Smooth muscle cell (in vitro differentiated cells): ENCODE data around the gene UVRAG. TPM values are rescaled to one million over a fixed set of nuclear protein-coding genes. Genes with fewer than 3 reads are reported as not detected.

Source experiments
- DNase-seq: peaks from one replicate; lab custom pipeline; 2025; ENCODE audit not compliant: unreplicated experiment; lab: John Stamatoyannopoulos, UW
- H2AFZ ChIP-seq: fragments of 200-600 bp; sonication (generic); 2 replicates; pipeline ENCODE4 v1.6.0; 2016; ENCODE audit warnings: antibody characterized with exemption, low read depth, mild to moderate bottlenecking
- H3F3A ChIP-seq: fragments of 200-600 bp; sonication (generic); 2 replicates; pipeline ENCODE4 v1.6.0; 2017; ENCODE audit warnings: antibody characterized with exemption, low read depth
- H3K27ac ChIP-seq: fragments of 200-600 bp; sonication (generic); 2 replicates; pipeline ENCODE4 v1.5.1; 2016; ENCODE audit warnings: low read depth, mild to moderate bottlenecking
- H3K27me3 ChIP-seq: fragments of 200-600 bp; sonication (generic); 2 replicates; pipeline ENCODE4 v1.6.1; 2016; ENCODE audit warnings: low read depth, mild to moderate bottlenecking
- H3K36me3 ChIP-seq: fragments of 200-600 bp; sonication (generic); 2 replicates; pipeline ENCODE4 v1.5.1; 2016; ENCODE audit warnings: low read depth
- H3K4me1 ChIP-seq: fragments of 200-600 bp; sonication (generic); 2 replicates; pipeline ENCODE4 v1.5.1; 2016; ENCODE audit warnings: low read depth
- H3K4me2 ChIP-seq: fragments of 200-600 bp; sonication (generic); 2 replicates; pipeline ENCODE4 v1.6.0; 2016; ENCODE audit warnings: mild to moderate bottlenecking
- H3K4me3 ChIP-seq: fragments of 200-600 bp; sonication (generic); 2 replicates; pipeline ENCODE4 v1.5.1; 2016; ENCODE audit warnings: mild to moderate bottlenecking
- H3K79me2 ChIP-seq: fragments of 200-600 bp; sonication (generic); 2 replicates; pipeline ENCODE4 v1.6.0; 2016; ENCODE audit warnings: low read depth, mild to moderate bottlenecking
- H3K9ac ChIP-seq: fragments of 200-600 bp; sonication (generic); 2 replicates; pipeline ENCODE4 v1.6.0; 2016; ENCODE audit warnings: low read depth
- H3K9me3 ChIP-seq: fragments of 200-600 bp; sonication (generic); replicated peaks from 2 replicates; pipeline ENCODE4 v1.5.1; 2016; ENCODE audit warnings: low read depth
- H4K20me1 ChIP-seq: fragments of 200-600 bp; sonication (generic); 2 replicates; pipeline ENCODE4 v1.6.0; 2016; ENCODE audit warnings: low read depth
- WGBS: methylation state at CpG from one replicate; pipeline ENCODE4 v1.1.7; 2016; ENCODE audit warnings: low lambda C conversion rate; 5-methylcytosine and 5-hydroxymethylcytosine counted together
- polyA plus RNA-seq: library from polyadenylated mRNA; unstranded; fragments of >200 nt; fragmentation: Nextera tagmentation; extraction: Ambion mirVana; gene quantifications from 2 replicates; pipeline ENCODE4 v1.2.1, GENCODE V29; 2016
- total RNA-seq: library from RNA; depleted of rRNA; stranded (reverse); fragments of >200 nt; gene quantifications from 2 replicates; pipeline ENCODE4 v1.2.3, GENCODE V29; 2014
- TF ChIP-seq, protein P1 (sequence below): fragments of 200-600 bp; sonication (generic); IDR thresholded peaks from 2 replicates; pipeline ENCODE4 v1.5.1; 2017; ENCODE audit warnings: borderline replicate concordance, mild to moderate bottlenecking, antibody characterized with exemption; ENCODE audit not compliant: insufficient read depth, poor library complexity, severe bottlenecking

UVRAG gene
- total and polyA plus RNA-seq, 2 experiments from 2014 or later, result 12.9 to 20.2 TPM

DNA sequence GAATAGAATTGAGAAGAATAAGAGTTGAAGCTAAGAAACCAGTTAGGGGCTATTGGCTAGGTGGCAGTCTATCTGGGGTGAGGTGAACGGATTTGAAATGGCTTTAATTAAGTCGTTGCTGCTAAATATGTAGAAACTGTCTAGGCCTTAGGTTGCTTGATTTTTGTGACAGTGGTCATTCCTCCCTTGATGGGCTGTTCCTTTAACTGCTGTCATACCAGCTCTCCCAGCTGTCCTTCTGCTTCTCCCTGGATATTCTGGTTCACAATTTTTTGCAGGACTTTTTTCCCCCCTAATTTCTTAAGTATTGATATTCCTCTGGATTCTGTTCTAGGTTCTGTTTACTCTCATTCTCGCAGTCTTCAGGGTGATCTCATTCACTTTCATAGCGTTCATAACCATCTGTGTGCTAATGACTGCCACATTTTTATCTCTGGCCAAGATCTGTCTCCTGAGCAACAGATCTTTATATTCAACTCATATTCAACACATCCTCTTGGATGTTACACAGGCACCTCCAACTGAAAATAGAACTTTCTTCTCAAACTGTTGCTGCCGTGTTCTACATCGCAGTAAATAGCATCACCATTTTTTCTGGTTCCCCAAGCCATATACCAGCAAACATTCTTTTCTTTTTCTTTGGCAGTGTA is 134.1 kb downstream of the UVRAG start:
- Histone ChIP-seq H3F3A (no peaks in the 10 kb centered on the region), H3K4me2 (no peak overlapping the region), H3K27me3 (no peaks in the 10 kb centered on the region), H3K79me2 (no peaks in the 10 kb centered on the region), H3K9ac (no peak overlapping the region), H3K4me3 (no peak overlapping the region), H4K20me1 (peaks cover 22% of the 10 kb centered on the region), H2AFZ (no peak overlapping the region), H3K4me1 (peaks cover 9% of the 10 kb centered on the region), H3K36me3 (no peaks in the 10 kb centered on the region), H3K27ac (no peak overlapping the region), H3K9me3 (no peaks in the 10 kb centered on the region)
- TF ChIP-seq, protein P1, sequence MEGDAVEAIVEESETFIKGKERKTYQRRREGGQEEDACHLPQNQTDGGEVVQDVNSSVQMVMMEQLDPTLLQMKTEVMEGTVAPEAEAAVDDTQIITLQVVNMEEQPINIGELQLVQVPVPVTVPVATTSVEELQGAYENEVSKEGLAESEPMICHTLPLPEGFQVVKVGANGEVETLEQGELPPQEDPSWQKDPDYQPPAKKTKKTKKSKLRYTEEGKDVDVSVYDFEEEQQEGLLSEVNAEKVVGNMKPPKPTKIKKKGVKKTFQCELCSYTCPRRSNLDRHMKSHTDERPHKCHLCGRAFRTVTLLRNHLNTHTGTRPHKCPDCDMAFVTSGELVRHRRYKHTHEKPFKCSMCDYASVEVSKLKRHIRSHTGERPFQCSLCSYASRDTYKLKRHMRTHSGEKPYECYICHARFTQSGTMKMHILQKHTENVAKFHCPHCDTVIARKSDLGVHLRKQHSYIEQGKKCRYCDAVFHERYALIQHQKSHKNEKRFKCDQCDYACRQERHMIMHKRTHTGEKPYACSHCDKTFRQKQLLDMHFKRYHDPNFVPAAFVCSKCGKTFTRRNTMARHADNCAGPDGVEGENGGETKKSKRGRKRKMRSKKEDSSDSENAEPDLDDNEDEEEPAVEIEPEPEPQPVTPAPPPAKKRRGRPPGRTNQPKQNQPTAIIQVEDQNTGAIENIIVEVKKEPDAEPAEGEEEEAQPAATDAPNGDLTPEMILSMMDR, result no peak
- WGBS, result 82% methylated on average over 6 of the region's 6 CpGs
- no peak for DNase-seq

DNA sequence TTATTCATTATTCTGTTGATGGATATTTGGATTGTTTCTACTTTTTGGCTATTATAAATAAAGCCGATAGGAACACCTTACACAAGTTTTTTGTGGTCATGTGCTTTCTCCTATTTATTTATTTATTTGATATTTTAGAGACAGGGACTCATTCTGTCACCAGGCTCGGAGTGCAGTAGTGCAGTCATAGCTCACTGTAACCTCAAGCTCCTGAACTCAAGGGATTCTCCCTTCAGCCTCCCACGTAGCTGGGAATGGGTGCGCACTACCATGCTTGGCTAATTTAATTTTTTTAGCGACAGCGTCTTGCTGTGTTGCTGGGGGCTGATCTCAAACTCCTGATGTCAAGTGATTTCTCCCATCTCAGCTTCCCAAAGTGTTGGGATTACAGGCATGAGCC is 135.1 kb downstream of the UVRAG start:
- no peaks in the 10 kb centered on the region for H3F3A ChIP-seq

DNA sequence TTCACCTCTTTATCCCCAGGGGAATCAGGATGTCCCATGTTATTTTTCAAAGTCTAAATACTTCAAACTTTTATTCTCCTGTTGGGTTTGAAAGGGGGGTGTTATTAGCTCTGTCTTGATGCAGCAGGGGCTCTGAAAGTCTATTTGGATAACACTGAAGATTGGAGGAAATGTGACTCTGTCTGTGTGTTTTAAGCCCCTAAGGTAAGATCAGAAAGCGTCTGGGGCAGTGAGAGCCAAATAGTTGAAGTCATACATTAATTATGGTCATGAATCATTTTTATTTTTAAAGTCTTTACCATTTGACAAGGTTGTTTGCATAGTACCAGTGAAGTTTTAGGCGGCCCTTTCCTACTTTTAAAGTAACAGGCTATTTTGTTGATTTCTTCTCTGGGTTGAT is 139.0 kb downstream of the UVRAG start:
- H3K27me3 ChIP-seq, result no peaks in the 10 kb centered on the region

More for the DNA sequence above, 135.1 kb downstream of the UVRAG start:
- no peak overlapping the region for H3K9ac ChIP-seq
- no peaks in the 10 kb centered on the region for H3K79me2 ChIP-seq
- TF ChIP-seq, protein P1, result no peak
- H3K4me3 ChIP-seq, result no peak overlapping the region
- WGBS, result 98% methylated on average over 6 of the region's 6 CpGs
- no peak overlapping the region for H3K27ac ChIP-seq
- H4K20me1 ChIP-seq, result peaks cover 22% of the 10 kb centered on the region
- H3K36me3 ChIP-seq, result no peaks in the 10 kb centered on the region
- no peaks in the 10 kb centered on the region for H3K27me3 ChIP-seq
- H3K4me1 ChIP-seq, result peaks cover 11% of the 10 kb centered on the region
- DNase-seq, result no peak
- H3K9me3 ChIP-seq, result no peaks in the 10 kb centered on the region
- no peak overlapping the region for H3K4me2 ChIP-seq
- no peak overlapping the region for H2AFZ ChIP-seq

More for the DNA sequence above, 139.0 kb downstream of the UVRAG start:
- no peaks in the 10 kb centered on the region for H3K36me3 ChIP-seq
- no peak overlapping the region for H3K27ac ChIP-seq
- peaks cover 5% of the 10 kb centered on the region for H3K4me1 ChIP-seq
- 65% methylated on average over 2 of the region's 2 CpGs for WGBS
- no peak overlapping the region for H3K9ac ChIP-seq
- no peaks in the 10 kb centered on the region for H3K79me2 ChIP-seq
- peaks cover 11% of the 10 kb centered on the region for H4K20me1 ChIP-seq
- no peaks in the 10 kb centered on the region for H3K9me3 ChIP-seq
- TF ChIP-seq, protein P1, result no peak
- no peak for DNase-seq
- H3K4me2 ChIP-seq, result no peak overlapping the region
- H3F3A ChIP-seq, result no peaks in the 10 kb centered on the region
- no peak overlapping the region for H2AFZ ChIP-seq
- no peak overlapping the region for H3K4me3 ChIP-seq
